A549 (cell line): ENCODE measurements around the gene DNM3. TPM values are rescaled to one million over a fixed set of nuclear protein-coding genes. Genes with fewer than 3 reads are reported as not detected.

ENCODE experiments used
- ATAC-seq, 2 experiments: fragments of 200-7000 bp in 1 of 2; fragments of >200 bp in 1 of 2; cut with Nextera tagmentation in 1 of 2; cut with Tn5 transposase in 1 of 2; 3 replicates each; pipeline versions ENCODE4 v1.8.0 to v1.9.1; 2018 to 2020; ENCODE audit warnings: mild to moderate bottlenecking in 1 of 2, moderate library complexity in 1 of 2
- CTCF ChIA-PET: fragments of 300-600 bp; sonication (Branson Sonifier 250); formaldehyde crosslinking; extraction: SDS; loops from one replicate; lab custom pipeline; 2021; ENCODE audit warnings: antibody characterized with exemption, inconsistent platforms; lab: Yijun Ruan, JAX
- POLR2A ChIA-PET: fragments of 350-600 bp; formaldehyde crosslinking; extraction: SDS; loops from one replicate; lab custom pipeline; 2021; ENCODE audit warnings: antibody characterized with exemption, inconsistent platforms; lab: Yijun Ruan, JAX
- DNase-seq, 2 experiments: peaks; one replicate each; pipeline versions ENCODE4 v3.0.0 to v3.0.0-alpha.2; 2011 to 2016; ENCODE audit warnings: low read depth in 1 of 2, low spot score in 1 of 2
- FAIRE-seq: peaks from 2 replicates; lab custom pipeline; 2011; peaks lifted over from hg19 to GRCh38; lab: Jason Lieb, UNC
- H3K27ac ChIP-seq, 2 experiments: fragments of >200 bp; sonication (Bioruptor Twin); formaldehyde crosslinking; 3 replicates each; pipeline ENCODE4 v1.5.1; 2016 to 2017
- H3K4me1 ChIP-seq: fragments of >200 bp; sonication (Bioruptor Twin); formaldehyde crosslinking; 3 replicates; pipeline ENCODE4 v1.6.1; 2016
- H3K4me2 ChIP-seq: fragments of >200 bp; sonication (Bioruptor Twin); formaldehyde crosslinking; 3 replicates; pipeline ENCODE4 v1.6.1; 2016
- H3K4me3 ChIP-seq: fragments of >200 bp; sonication (Bioruptor Twin); formaldehyde crosslinking; 3 replicates; pipeline ENCODE4 v1.5.1; 2016
- H3K9me3 ChIP-seq: fragments of >200 bp; sonication (Bioruptor Twin); formaldehyde crosslinking; 3 replicates; pipeline ENCODE4 v1.6.1; 2016
- CBX2 ChIP-seq: fragments of 200-600 bp; sonication (generic); IDR thresholded peaks from 2 replicates; pipeline ENCODE4 v1.6.1; 2016; ENCODE audit warnings: low read depth, mild to moderate bottlenecking, borderline replicate concordance
- CBX8 ChIP-seq: fragments of 200-600 bp; sonication (generic); IDR thresholded peaks from 2 replicates; pipeline ENCODE4 v1.6.1; 2016
- CHD4 ChIP-seq: fragments of 200-600 bp; sonication (generic); IDR thresholded peaks from 2 replicates; pipeline ENCODE4 v1.6.1; 2016; ENCODE audit warnings: antibody characterized with exemption, mild to moderate bottlenecking, borderline replicate concordance
- EHF ChIP-seq: fragments of 250-450 bp; sonication (Bioruptor Pico); IDR thresholded peaks from 2 replicates; pipeline ENCODE4 v1.5.0; 2020; ENCODE audit warnings: mild to moderate bottlenecking
- EHMT2 ChIP-seq: fragments of 200-600 bp; sonication (generic); IDR thresholded peaks from 2 replicates; pipeline ENCODE4 v1.6.1; 2016; ENCODE audit warnings: antibody characterized with exemption, low read depth, mild to moderate bottlenecking, moderate library complexity
- EP300 ChIP-seq, 2 experiments: fragments of >200 bp; sonication (Bioruptor Twin); formaldehyde crosslinking; IDR thresholded peaks; 2 replicates in 1 of 2; 3 replicates in 1 of 2; pipeline ENCODE4 v1.6.1; 2016 to 2017
- FOSB ChIP-seq: fragments of 250-450 bp; sonication (Bioruptor Pico); IDR thresholded peaks from 2 replicates; pipeline ENCODE4 v1.5.0; 2020; ENCODE audit warnings: mild to moderate bottlenecking, moderate library complexity
- FOXS1 ChIP-seq: fragments of 250-450 bp; sonication (Bioruptor Pico); IDR thresholded peaks from 2 replicates; pipeline ENCODE4 v1.5.0; 2020; ENCODE audit warnings: mild to moderate bottlenecking, moderate library complexity
- GATA3 ChIP-seq: IDR thresholded peaks from 2 replicates; pipeline ENCODE4 v1.6.1; 2012; ENCODE audit warnings: borderline replicate concordance
- HEYL ChIP-seq: fragments of 250-450 bp; sonication (Bioruptor Pico); IDR thresholded peaks from 2 replicates; pipeline ENCODE4 v1.8.0; 2021; ENCODE audit warnings: mild to moderate bottlenecking, moderate library complexity
- HOXA7 ChIP-seq: fragments of 250-450 bp; sonication (Bioruptor Pico); IDR thresholded peaks from 2 replicates; pipeline ENCODE4 v1.5.0; 2020; ENCODE audit warnings: mild to moderate bottlenecking, moderate library complexity
- JUNB ChIP-seq: fragments of >200 bp; sonication (Bioruptor Twin); formaldehyde crosslinking; IDR thresholded peaks from 2 replicates; pipeline ENCODE4 v1.6.1; 2016
- KDM1A ChIP-seq: fragments of 200-600 bp; sonication (generic); IDR thresholded peaks from 2 replicates; pipeline ENCODE4 v1.6.1; 2016; ENCODE audit warnings: low read depth, mild to moderate bottlenecking
- KDM5A ChIP-seq: fragments of 200-600 bp; sonication (generic); IDR thresholded peaks from 2 replicates; pipeline ENCODE4 v1.6.1; 2016; ENCODE audit warnings: antibody characterized with exemption, mild to moderate bottlenecking
- NPAS2 ChIP-seq: fragments of 250-450 bp; sonication (Bioruptor Pico); IDR thresholded peaks from 2 replicates; pipeline ENCODE4 v1.8.0; 2022; ENCODE audit warnings: mild to moderate bottlenecking, moderate library complexity, borderline replicate concordance
- PHF8 ChIP-seq: fragments of 200-600 bp; sonication (generic); IDR thresholded peaks from 2 replicates; pipeline ENCODE4 v1.6.1; 2016; ENCODE audit warnings: low read depth, mild to moderate bottlenecking, antibody characterized with exemption, moderate library complexity, borderline replicate concordance
- POLR2A ChIP-seq: IDR thresholded peaks from 2 replicates; pipeline ENCODE4 v1.6.1; 2012; ENCODE audit warnings: mild to moderate bottlenecking, low read length
- POLR2AphosphoS2 ChIP-seq: conservative IDR thresholded peaks from 2 replicates; pipeline ENCODE4 v1.6.1; 2012; ENCODE audit warnings: low read length, improper control_type of control experiment, inconsistent platforms
- RAD21 ChIP-seq, 2 experiments: fragments of >200 bp in 1 of 2; sonication (Bioruptor Twin) in 1 of 2; formaldehyde crosslinking in 1 of 2; IDR thresholded peaks in 1 of 2; conservative IDR thresholded peaks in 1 of 2; 2 replicates in 1 of 2; 3 replicates in 1 of 2; pipeline ENCODE4 v1.6.1; 2012 to 2018; ENCODE audit warnings: inconsistent platforms in 1 of 2
- RARB ChIP-seq: fragments of 250-450 bp; sonication (Bioruptor Pico); IDR thresholded peaks from 2 replicates; pipeline ENCODE4 v1.8.0; 2021; ENCODE audit warnings: mild to moderate bottlenecking, moderate library complexity
- ZFP36 ChIP-seq: fragments of 450-650 bp; IDR thresholded peaks from 2 replicates; pipeline ENCODE4 v1.6.1; 2014; ENCODE audit warnings: borderline replicate concordance; ENCODE audit not compliant: partially characterized antibody
- WGBS: methylation state at CpG from one replicate; pipeline ENCODE4 v1.1.6; 2017; ENCODE audit errors: missing lambda C conversion rate; 5-methylcytosine and 5-hydroxymethylcytosine counted together
- polyA plus RNA-seq, 4 experiments: library from polyadenylated mRNA; depleted of rRNA in 3 of 4; stranded (reverse); fragments of >200 nt; fragmentation: RNase III in 1 of 4; extraction: RNeasy Plus Mini Kit Qiagen cat#74134 plus additional on column Dnase treatment in 1 of 4; gene quantifications; 2 replicates in 3 of 4; 3 replicates in 1 of 4; pipeline ENCODE4 v1.2.3, GENCODE V29; 2011 to 2017
- TF ChIP-seq, protein P1 (sequence below): fragments of 200-600 bp; sonication (generic); IDR thresholded peaks from 2 replicates; pipeline ENCODE4 v1.6.1; 2016; ENCODE audit warnings: antibody characterized with exemption, mild to moderate bottlenecking, moderate library complexity
- TF ChIP-seq, protein P2 (sequence below): IDR thresholded peaks from 2 replicates; pipeline ENCODE4 v1.6.1; 2012
- TF ChIP-seq, protein P3 (sequence below): fragments of >200 bp; sonication (Bioruptor Twin); formaldehyde crosslinking; IDR thresholded peaks from 3 replicates; pipeline ENCODE4 v1.5.1; 2016
- TF ChIP-seq, protein P4 (sequence below): fragments of >200 bp; sonication (Bioruptor Twin); formaldehyde crosslinking; IDR thresholded peaks from 2 replicates; pipeline ENCODE4 v1.6.1; 2016

Gene DNM3
- polyA plus RNA-seq, 2 of the 4 experiments (the other 2 are of a cell fraction), result 0.57 to 1.5 TPM

DNA sequence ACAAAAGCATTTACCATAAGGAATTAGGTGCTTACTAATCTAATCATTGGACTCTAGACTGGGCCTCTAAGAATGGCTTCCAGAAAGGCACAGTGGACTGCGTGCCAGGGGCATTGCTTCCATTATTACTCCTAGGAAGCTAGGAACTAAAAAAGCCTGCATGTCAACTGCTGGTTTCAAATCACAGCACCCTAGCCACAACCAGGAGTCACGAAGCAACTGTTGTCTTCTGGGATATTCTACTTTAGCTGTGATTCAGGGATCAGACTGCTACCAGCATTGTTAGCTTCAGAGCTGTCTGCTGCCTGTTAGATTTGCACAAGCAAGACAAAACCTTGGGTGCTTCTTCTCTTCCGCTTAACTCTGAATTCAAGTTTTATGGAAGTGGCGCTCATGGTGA, 38.3 kb downstream of the DNM3 start:
- POLR2A ChIA-PET, result no interaction called here
- no peaks in the 10 kb centered on the region for H3K9me3 ChIP-seq
- DNase-seq, result no peak
- H3K27ac ChIP-seq, result no peak overlapping the region
- CTCF ChIA-PET, result interaction anchor here (1.0 to 1.2 kb wide), 3 partner anchors 13 to 106 kb away, joined by 3 to 4 read pairs (median 3); no protein-coding TSS in a partner anchor
- 76% methylated on average over 4 of the region's 4 CpGs for WGBS
- H3K4me2 ChIP-seq, result no peak overlapping the region
- H3K4me1 ChIP-seq, result peaks cover 3% of the 10 kb centered on the region; the same call in 1 of the 3 replicates
- no peak overlapping the region for H3K4me3 ChIP-seq
- ATAC-seq, result no peak
- TF ChIP-seq, protein P1, sequence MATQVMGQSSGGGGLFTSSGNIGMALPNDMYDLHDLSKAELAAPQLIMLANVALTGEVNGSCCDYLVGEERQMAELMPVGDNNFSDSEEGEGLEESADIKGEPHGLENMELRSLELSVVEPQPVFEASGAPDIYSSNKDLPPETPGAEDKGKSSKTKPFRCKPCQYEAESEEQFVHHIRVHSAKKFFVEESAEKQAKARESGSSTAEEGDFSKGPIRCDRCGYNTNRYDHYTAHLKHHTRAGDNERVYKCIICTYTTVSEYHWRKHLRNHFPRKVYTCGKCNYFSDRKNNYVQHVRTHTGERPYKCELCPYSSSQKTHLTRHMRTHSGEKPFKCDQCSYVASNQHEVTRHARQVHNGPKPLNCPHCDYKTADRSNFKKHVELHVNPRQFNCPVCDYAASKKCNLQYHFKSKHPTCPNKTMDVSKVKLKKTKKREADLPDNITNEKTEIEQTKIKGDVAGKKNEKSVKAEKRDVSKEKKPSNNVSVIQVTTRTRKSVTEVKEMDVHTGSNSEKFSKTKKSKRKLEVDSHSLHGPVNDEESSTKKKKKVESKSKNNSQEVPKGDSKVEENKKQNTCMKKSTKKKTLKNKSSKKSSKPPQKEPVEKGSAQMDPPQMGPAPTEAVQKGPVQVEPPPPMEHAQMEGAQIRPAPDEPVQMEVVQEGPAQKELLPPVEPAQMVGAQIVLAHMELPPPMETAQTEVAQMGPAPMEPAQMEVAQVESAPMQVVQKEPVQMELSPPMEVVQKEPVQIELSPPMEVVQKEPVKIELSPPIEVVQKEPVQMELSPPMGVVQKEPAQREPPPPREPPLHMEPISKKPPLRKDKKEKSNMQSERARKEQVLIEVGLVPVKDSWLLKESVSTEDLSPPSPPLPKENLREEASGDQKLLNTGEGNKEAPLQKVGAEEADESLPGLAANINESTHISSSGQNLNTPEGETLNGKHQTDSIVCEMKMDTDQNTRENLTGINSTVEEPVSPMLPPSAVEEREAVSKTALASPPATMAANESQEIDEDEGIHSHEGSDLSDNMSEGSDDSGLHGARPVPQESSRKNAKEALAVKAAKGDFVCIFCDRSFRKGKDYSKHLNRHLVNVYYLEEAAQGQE, result no peak
- TF ChIP-seq EHF (no peak), CBX8 (no peak), CBX2 (no peak), HOXA7 (no peak), RAD21 (conservative IDR thresholded peaks at IDR 0.05 in 1 of 2, IDR thresholded peaks at IDR 0.05 in 1 of 2) (no peak), EHMT2 (no peak), POLR2AphosphoS2 (no peak), JUNB (no peak), FOXS1 (CRISPR knock-in tag) (no peak), POLR2A (no peak), ZFP36 (no peak)
- TF ChIP-seq, protein P2, sequence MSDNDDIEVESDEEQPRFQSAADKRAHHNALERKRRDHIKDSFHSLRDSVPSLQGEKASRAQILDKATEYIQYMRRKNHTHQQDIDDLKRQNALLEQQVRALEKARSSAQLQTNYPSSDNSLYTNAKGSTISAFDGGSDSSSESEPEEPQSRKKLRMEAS, result no peak
- FAIRE-seq, result no peak

DNA sequence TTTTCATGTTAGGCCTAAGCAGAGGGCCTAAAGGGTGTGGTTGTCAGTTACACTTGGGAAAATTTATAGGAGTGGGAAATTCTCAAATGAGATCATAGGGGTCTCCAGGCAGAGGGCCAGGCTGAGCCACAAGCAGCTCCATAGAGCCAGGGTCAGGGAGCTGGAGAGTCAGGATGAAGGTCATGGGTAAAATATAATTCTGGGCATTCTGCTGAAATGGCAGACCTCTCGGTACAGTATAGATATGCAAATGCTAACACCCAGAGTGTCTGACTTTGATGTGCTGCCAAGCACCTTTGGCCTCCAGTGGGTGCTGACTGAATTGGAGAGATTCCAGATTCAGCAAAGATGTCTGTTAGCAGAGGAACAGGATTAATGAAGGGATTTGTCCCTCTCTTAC, 40.1 kb downstream of the DNM3 start:
- Histone ChIP-seq H3K4me1 (peaks cover 3% of the 10 kb centered on the region; the same call in 1 of the 3 replicates), H3K4me3 (no peak overlapping the region), H3K4me2 (no peak overlapping the region), H3K27ac (no peak overlapping the region), H3K9me3 (no peaks in the 10 kb centered on the region)
- TF ChIP-seq JUNB (no peak), HEYL (CRISPR knock-in tag) (no peak), RARB (no peak), CHD4 (no peak), EP300 (IDR thresholded peaks at IDR 0.05) (no peak), FOXS1 (CRISPR knock-in tag) (no peak), KDM5A (no peak)
- TF ChIP-seq, protein P2, result no peak
- 75% methylated on average over 1 of the region's 1 CpG for WGBS
- CTCF ChIA-PET, result interaction anchor here (0.6 kb wide), 2 partner anchors 13 to 1510 kb away, joined by 4 to 5 read pairs; no protein-coding TSS in a partner anchor
- POLR2A ChIA-PET, result no interaction called here
- FAIRE-seq (no peak), ATAC-seq (no peak), DNase-seq (no peak)

DNA sequence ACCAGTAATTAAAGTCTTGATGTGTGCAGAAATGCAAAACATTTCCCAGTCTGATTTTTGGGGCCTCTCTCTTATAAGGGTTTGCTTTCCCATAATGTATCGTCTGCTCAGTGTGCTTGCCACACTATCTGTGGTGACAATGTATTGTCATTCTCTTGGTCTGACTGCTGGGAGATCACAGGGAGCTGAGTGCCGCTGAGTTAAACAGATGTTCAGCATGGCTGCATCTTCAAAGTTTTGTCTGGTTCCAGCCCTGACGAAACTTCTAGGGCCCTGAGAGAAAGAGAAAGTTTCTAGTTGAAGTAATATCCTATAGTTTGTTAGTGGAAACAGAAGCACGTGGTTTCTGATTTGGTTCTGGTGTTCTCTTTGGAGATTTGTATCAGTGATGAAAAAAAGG, 42.6 kb downstream of the DNM3 start:
- ATAC-seq (no peak), FAIRE-seq (no peak), DNase-seq (no peak)
- CTCF ChIA-PET, result no interaction called here
- Histone ChIP-seq H3K27ac (no peak overlapping the region), H3K9me3 (0 out of 3 replicates have a peak, but pooled peaks cover 2% of the 10 kb centered on the region), H3K4me1 (peaks cover 3% of the 10 kb centered on the region; the same call in 1 of the 3 replicates), H3K4me3 (no peak overlapping the region), H3K4me2 (no peak overlapping the region)
- 70% methylated on average over 4 of the region's 4 CpGs for WGBS
- POLR2A ChIA-PET, result no interaction called here
- TF ChIP-seq CBX2 (no peak), GATA3 (no peak), FOSB (CRISPR knock-in tag) (no peak), POLR2A (no peak), NPAS2 (CRISPR knock-in tag) (no peak), PHF8 (no peak), HOXA7 (no peak), EHF (no peak), KDM1A (no peak)
- TF ChIP-seq, protein P3, sequence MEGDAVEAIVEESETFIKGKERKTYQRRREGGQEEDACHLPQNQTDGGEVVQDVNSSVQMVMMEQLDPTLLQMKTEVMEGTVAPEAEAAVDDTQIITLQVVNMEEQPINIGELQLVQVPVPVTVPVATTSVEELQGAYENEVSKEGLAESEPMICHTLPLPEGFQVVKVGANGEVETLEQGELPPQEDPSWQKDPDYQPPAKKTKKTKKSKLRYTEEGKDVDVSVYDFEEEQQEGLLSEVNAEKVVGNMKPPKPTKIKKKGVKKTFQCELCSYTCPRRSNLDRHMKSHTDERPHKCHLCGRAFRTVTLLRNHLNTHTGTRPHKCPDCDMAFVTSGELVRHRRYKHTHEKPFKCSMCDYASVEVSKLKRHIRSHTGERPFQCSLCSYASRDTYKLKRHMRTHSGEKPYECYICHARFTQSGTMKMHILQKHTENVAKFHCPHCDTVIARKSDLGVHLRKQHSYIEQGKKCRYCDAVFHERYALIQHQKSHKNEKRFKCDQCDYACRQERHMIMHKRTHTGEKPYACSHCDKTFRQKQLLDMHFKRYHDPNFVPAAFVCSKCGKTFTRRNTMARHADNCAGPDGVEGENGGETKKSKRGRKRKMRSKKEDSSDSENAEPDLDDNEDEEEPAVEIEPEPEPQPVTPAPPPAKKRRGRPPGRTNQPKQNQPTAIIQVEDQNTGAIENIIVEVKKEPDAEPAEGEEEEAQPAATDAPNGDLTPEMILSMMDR, result no peak
- TF ChIP-seq, protein P4, sequence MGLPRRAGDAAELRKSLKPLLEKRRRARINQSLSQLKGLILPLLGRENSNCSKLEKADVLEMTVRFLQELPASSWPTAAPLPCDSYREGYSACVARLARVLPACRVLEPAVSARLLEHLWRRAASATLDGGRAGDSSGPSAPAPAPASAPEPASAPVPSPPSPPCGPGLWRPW, result no peak
- TF ChIP-seq, protein P1, result no peak
